ENCODE data around the gene FOXP1. TPM values are rescaled to one million over a fixed set of nuclear protein-coding genes. Genes with fewer than 3 reads are reported as not detected.

Gene FOXP1
- total and polyA plus RNA-seq, 2 donors (not counting 1 experiment from before 2014, with no cell fraction given), result 70.3 to 101 TPM

DNA sequence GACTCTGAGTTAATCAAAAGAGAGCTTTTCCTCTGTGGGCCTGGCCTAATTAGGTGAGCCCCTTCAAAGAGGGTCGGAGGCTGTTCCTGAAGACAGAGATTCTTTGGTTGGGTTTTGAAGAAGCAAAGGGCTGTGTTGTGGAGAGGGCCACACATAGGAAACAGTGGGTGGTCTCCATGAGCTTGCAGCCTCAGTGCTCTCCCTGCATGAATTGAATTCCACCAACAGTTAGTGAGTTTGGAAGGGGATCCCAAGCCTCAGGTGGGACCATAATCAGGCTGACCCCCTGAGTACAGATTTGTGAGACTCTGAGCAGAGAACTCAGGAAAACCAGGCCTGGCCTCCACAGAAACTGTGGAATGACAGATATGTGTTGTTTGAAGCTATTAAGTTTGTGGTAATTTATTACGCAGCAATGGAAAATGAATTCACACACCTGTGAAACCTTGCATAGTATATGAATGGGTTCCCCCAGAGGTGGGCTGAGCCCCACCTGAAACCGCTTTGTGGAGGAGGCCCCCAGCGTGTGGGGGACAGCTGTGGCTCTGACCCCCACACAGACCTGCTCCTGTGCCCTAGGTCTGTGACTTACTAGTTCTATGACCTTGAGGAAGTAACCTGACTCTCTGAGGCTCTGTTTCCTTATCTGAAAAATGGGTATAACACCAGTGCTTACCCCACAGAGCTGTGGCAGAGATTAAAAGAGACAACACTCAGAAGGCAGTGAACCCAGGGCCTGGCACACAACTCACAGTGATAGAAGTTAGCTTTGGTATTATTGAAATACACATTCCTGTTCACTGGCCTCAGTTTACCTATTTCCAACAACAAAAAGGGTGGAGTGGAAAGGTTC is 431.3 kb downstream of the FOXP1 start:
- Histone ChIP-seq H3K4me3 (replicated peaks in 1 of 4; ENCODE audit: control extremely low read depth in 1 of 4, insufficient read depth in 1 of 4, low read depth in 3 of 4, low read length in 4 of 4) (no peak overlapping the region), H4K20me1 (ENCODE audit: control insufficient read depth, extremely low read depth, insufficient read depth, low read length) (no peaks in the 10 kb centered on the region), H3K9ac (ENCODE audit: insufficient read depth, low read length) (no peak overlapping the region), H3K79me2 (ENCODE audit: control insufficient read depth, insufficient read depth, low read length) (no peaks in the 10 kb centered on the region), H3K36me3 (ENCODE audit: control insufficient read depth, insufficient read depth, low read length) (no peaks in the 10 kb centered on the region), H3K9me3 (ENCODE audit: control insufficient read depth, insufficient read depth, low read depth, low read length) (no peaks in the 10 kb centered on the region), H2AFZ (ENCODE audit: low read length) (no peak overlapping the region), H3K4me1 (ENCODE audit: control insufficient read depth, extremely low read depth, insufficient read depth, low read length) (no peaks in the 10 kb centered on the region), H3K4me2 (ENCODE audit: extremely low read depth, insufficient read depth, low read length) (no peak overlapping the region), H3K27me3 (ENCODE audit: control insufficient read depth, insufficient read depth, low read length) (no peaks in the 10 kb centered on the region), H3K27ac (ENCODE audit: insufficient read depth, low read length) (no peak overlapping the region)
- TF ChIP-seq EZH2 (IDR thresholded peaks at IDR 0.05; ENCODE audit: low read length, missing control alignments) (no peak), CTCF (conservative IDR thresholded peaks at IDR 0.05 in 1 of 2, IDR thresholded peaks at IDR 0.05 in 1 of 2; ENCODE audit: low read depth in 1 of 2, low read length in 2 of 2) (no peak)
- no peak for DNase-seq (ENCODE audit: low read depth in 2 of 2)

- Histone ChIP-seq H2AFZ (ENCODE audit: low read length) (no peak overlapping the region), H3K79me2 (ENCODE audit: control insufficient read depth, insufficient read depth, low read length) (no peaks in the 10 kb centered on the region), H3K4me2 (ENCODE audit: extremely low read depth, insufficient read depth, low read length) (no peak overlapping the region), H3K9me3 (ENCODE audit: control insufficient read depth, insufficient read depth, low read depth, low read length) (no peaks in the 10 kb centered on the region), H3K27me3 (ENCODE audit: control insufficient read depth, insufficient read depth, low read length) (no peaks in the 10 kb centered on the region), H3K4me1 (ENCODE audit: control insufficient read depth, extremely low read depth, insufficient read depth, low read length) (no peaks in the 10 kb centered on the region), H3K9ac (ENCODE audit: insufficient read depth, low read length) (no peak overlapping the region), H4K20me1 (ENCODE audit: control insufficient read depth, extremely low read depth, insufficient read depth, low read length) (no peaks in the 10 kb centered on the region), H3K4me3 (replicated peaks in 1 of 4; ENCODE audit: control extremely low read depth in 1 of 4, insufficient read depth in 1 of 4, low read depth in 3 of 4, low read length in 4 of 4) (no peak overlapping the region), H3K36me3 (ENCODE audit: control insufficient read depth, insufficient read depth, low read length) (no peaks in the 10 kb centered on the region), H3K27ac (ENCODE audit: insufficient read depth, low read length) (no peak overlapping the region)
- no peak for TF ChIP-seq CTCF (conservative IDR thresholded peaks at IDR 0.05 in 1 of 2, IDR thresholded peaks at IDR 0.05 in 1 of 2; ENCODE audit: low read depth in 1 of 2, low read length in 2 of 2)
- TF ChIP-seq EZH2 (IDR thresholded peaks at IDR 0.05; ENCODE audit: low read length, missing control alignments), result no peak
- DNase-seq (ENCODE audit: low read depth in 2 of 2), result peak in 1 of 2 donors; percentile 50
Observed at GRCh38 chr3:71149959-71150954, 433.3 kb downstream of the FOXP1 start.

Measured in fibroblast of lung (primary cell).